ENCODE data around the gene BLOC1S6.
A peak's percentile ranks its signal among the peaks of the same experiment; 100 is the strongest.

The BLOC1S6 gene

DNA sequence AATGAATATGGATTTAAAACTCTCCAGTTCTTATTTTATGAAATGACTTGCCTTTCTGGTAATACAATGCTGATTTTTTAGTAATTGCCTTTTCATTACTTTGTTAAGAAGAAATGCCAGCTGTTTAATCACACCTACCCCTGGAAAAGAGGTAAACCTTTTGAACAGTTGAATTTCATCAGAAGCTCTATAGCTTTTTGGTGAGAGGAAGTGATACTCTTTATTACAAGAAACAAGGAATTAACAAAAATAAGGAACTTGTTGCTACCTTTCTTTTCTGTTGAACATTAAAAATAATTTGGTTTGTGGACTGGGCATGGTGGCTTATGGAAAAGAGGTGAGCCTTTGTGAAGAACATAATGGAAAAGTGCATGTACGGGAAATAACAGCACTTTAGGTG lies 19.7 kb downstream of the BLOC1S6 start:
- Mint-ChIP-seq H3K27me3 (ENCODE audit: low read depth, poor library complexity) (no peaks in the 10 kb centered on the region), H3K4me1 (no peaks in the 10 kb centered on the region), H3K27ac (no peak overlapping the region), H3K4me3 (no peak overlapping the region), H3K9me3 (no peaks in the 10 kb centered on the region), H3K36me3 (ENCODE audit: low read depth) (peaks cover 35% of the 10 kb centered on the region)
- TF ChIP-seq, protein P1, sequence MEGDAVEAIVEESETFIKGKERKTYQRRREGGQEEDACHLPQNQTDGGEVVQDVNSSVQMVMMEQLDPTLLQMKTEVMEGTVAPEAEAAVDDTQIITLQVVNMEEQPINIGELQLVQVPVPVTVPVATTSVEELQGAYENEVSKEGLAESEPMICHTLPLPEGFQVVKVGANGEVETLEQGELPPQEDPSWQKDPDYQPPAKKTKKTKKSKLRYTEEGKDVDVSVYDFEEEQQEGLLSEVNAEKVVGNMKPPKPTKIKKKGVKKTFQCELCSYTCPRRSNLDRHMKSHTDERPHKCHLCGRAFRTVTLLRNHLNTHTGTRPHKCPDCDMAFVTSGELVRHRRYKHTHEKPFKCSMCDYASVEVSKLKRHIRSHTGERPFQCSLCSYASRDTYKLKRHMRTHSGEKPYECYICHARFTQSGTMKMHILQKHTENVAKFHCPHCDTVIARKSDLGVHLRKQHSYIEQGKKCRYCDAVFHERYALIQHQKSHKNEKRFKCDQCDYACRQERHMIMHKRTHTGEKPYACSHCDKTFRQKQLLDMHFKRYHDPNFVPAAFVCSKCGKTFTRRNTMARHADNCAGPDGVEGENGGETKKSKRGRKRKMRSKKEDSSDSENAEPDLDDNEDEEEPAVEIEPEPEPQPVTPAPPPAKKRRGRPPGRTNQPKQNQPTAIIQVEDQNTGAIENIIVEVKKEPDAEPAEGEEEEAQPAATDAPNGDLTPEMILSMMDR (IDR thresholded peaks at IDR 0.05): no peak
- DNase-seq: no peak

DNA sequence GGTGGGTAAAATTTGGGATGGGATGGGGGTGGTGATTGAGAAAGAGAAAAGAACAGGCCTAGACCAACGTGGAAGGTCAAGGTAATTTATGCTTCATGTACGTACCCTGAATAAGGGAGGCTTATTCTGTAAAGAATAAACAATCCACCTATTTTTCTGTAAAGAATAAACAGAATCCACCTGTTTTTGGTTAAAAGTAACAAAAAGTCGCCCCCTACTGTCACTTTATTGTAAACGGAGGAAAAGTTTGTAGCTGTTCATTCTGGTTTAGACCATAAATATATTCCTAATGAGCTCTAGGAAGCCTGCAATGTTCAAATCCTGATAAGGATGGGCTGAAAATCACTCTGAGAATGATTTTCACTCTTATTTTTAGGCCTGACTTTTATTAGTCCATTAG lies 24.1 kb downstream of the BLOC1S6 start:
- no peaks in the 10 kb centered on the region for H3K4me1 Mint-ChIP-seq
- DNase-seq: no peak
- no peaks in the 10 kb centered on the region for H3K27me3 Mint-ChIP-seq (ENCODE audit: low read depth, poor library complexity)
- TF ChIP-seq, protein P1 (IDR thresholded peaks at IDR 0.05): peak; percentile 43
- H3K36me3 Mint-ChIP-seq (ENCODE audit: low read depth): peaks cover 17% of the 10 kb centered on the region
- no peak overlapping the region for H3K27ac Mint-ChIP-seq
- H3K9me3 Mint-ChIP-seq: no peaks in the 10 kb centered on the region
- H3K4me3 Mint-ChIP-seq: no peak overlapping the region

DNA sequence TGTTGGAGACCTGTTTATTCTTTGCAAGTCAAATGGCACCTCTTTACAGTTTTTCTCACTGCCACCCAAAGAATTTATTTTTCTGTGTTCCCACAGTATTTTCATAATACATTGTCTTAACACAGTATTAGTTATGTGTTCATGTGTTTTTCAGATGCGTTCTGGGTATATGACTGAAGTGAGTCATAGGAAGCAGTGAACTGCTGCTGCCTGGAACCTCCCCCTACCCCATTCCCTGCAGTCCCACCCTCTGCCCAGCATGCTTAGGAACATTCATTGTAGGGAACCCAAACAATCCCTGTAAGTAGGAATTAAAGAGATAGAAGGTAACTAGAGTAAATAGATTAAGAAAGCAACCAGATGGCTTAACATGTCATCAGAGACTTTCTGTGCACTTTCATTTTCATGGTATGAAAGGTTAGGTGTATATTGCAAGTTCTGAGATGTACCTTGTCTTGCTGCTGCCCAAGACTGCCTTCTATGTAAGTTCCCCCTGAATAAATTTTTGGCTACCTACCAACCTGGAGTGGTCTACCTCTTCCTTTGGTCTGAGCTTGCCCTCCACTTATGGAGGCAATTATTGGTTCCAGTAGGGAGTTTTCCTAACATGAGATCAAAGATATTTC lies 25.7 kb downstream of the BLOC1S6 start:
- Mint-ChIP-seq H3K27ac (no peak overlapping the region), H3K9me3 (no peaks in the 10 kb centered on the region), H3K27me3 (ENCODE audit: low read depth, poor library complexity) (no peaks in the 10 kb centered on the region)

DNA sequence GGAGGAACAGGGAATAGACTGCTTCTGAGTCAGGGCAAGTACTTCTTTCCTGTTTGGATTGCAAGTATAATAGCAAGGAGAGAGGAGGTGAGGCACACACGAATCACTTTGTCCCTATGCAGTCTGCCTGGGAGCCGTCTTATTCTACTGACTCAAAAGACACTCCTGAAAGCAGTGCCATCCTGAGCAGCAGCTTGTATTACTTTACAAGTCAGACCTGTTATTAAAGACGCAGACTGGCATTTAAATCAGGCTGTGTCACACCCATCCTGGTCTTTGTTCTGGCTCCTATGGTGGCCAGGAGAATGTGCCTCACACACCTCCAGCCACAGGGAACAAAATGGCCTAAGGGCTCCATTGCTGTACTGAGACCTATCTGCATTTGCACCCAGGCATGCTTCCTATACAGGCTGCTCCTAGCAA lies 29.7 kb downstream of the BLOC1S6 start:
- DNase-seq: no peak
- TF ChIP-seq, protein P1 (IDR thresholded peaks at IDR 0.05): no peak
- Mint-ChIP-seq H3K27me3 (ENCODE audit: low read depth, poor library complexity) (peaks cover 8% of the 10 kb centered on the region), H3K4me1 (peaks cover 4% of the 10 kb centered on the region), H3K27ac (no peak overlapping the region), H3K4me3 (no peak overlapping the region), H3K36me3 (ENCODE audit: low read depth) (no peaks in the 10 kb centered on the region), H3K9me3 (no peaks in the 10 kb centered on the region)

More for the DNA sequence above, 25.7 kb downstream of the BLOC1S6 start:
- Mint-ChIP-seq H3K4me3 (no peak overlapping the region), H3K4me1 (no peaks in the 10 kb centered on the region), H3K36me3 (ENCODE audit: low read depth) (peaks cover 9% of the 10 kb centered on the region)
- TF ChIP-seq, protein P1 (IDR thresholded peaks at IDR 0.05): no peak
- DNase-seq: no peak

DNA sequence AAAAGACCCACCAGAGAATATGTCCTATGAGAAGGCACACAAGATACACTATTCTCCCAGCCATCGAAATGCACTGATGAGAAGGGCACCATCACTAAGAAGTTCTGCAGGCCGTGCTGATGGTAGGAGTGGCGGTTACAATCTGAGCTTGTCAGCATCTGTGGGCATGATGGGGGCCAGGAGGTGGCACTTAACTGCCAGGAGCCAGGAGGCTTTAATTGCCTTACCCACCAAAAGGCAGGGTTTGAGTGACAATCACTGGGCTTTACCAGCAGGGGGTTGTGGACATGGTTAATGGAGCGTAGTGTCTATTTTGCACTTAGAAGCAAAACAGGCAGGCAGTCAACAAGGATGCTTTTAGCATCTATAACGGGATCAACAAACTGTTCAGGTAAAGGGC lies 31.6 kb downstream of the BLOC1S6 start:
- Mint-ChIP-seq H3K27ac (no peak overlapping the region), H3K4me1 (peaks cover 4% of the 10 kb centered on the region)
- DNase-seq: peak; percentile 6

More for the DNA sequence above, 31.6 kb downstream of the BLOC1S6 start:
- Mint-ChIP-seq H3K27me3 (ENCODE audit: low read depth, poor library complexity) (peaks cover 16% of the 10 kb centered on the region), H3K4me3 (no peak overlapping the region), H3K36me3 (ENCODE audit: low read depth) (no peaks in the 10 kb centered on the region), H3K9me3 (peaks cover 16% of the 10 kb centered on the region)
- TF ChIP-seq, protein P1 (IDR thresholded peaks at IDR 0.05): no peak

Measured in nephron progenitor cell (in vitro differentiated cells).